ENCODE data around the gene COG7.

The COG7 gene

GRCh38 chr16:23499801-23500200 lies 46.8 kb upstream of the COG7 start:
- peaks cover 4% of the 10 kb centered on the region for H3K36me3 Mint-ChIP-seq (ENCODE audit: low read depth)
- H3K4me1 Mint-ChIP-seq = peaks cover 28% of the 10 kb centered on the region
- H3K9me3 Mint-ChIP-seq = no peaks in the 10 kb centered on the region
- no peaks in the 10 kb centered on the region for H3K27me3 Mint-ChIP-seq (ENCODE audit: low read depth)
- TF ChIP-seq, protein P1, sequence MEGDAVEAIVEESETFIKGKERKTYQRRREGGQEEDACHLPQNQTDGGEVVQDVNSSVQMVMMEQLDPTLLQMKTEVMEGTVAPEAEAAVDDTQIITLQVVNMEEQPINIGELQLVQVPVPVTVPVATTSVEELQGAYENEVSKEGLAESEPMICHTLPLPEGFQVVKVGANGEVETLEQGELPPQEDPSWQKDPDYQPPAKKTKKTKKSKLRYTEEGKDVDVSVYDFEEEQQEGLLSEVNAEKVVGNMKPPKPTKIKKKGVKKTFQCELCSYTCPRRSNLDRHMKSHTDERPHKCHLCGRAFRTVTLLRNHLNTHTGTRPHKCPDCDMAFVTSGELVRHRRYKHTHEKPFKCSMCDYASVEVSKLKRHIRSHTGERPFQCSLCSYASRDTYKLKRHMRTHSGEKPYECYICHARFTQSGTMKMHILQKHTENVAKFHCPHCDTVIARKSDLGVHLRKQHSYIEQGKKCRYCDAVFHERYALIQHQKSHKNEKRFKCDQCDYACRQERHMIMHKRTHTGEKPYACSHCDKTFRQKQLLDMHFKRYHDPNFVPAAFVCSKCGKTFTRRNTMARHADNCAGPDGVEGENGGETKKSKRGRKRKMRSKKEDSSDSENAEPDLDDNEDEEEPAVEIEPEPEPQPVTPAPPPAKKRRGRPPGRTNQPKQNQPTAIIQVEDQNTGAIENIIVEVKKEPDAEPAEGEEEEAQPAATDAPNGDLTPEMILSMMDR (IDR thresholded peaks at IDR 0.05; ENCODE audit: unreplicated experiment in 3 of 3) = no peak
- H3K27ac Mint-ChIP-seq = no peak overlapping the region
- no peak overlapping the region for H3K4me3 Mint-ChIP-seq

- TF ChIP-seq, protein P1 (IDR thresholded peaks at IDR 0.05; ENCODE audit: unreplicated experiment in 3 of 3) = no peak
- Mint-ChIP-seq H3K4me3 (no peak overlapping the region), H3K4me1 (peaks cover 20% of the 10 kb centered on the region)
These were observed 45.9 kb upstream of the COG7 start for GRCh38 chr16:23498863-23499262.

DNA sequence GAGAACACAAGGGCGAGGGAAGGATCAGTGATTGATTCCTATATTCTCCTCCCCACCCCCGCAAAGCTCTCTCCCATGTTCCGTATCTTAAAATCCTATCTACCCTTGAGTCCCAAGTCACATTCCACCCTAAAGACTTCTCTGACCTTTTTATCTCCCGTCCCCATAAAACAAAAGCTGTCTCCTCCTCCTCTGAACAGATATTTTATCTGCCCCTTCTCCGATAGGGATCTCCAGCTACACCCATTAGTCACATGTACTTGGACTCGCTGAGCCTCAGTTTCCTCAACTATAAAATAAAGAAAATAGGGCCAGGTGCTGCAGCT lies 44.5 kb upstream of the COG7 start:
- Mint-ChIP-seq H3K4me1 (peaks cover 14% of the 10 kb centered on the region), H3K27ac (peak overlapping the region; percentile 14 to 64 (median 56)), H3K9me3 (no peaks in the 10 kb centered on the region), H3K4me3 (no peak overlapping the region), H3K27me3 (ENCODE audit: low read depth) (no peaks in the 10 kb centered on the region), H3K36me3 (ENCODE audit: low read depth) (peaks cover 15% of the 10 kb centered on the region)
- TF ChIP-seq, protein P1 (IDR thresholded peaks at IDR 0.05; ENCODE audit: unreplicated experiment in 3 of 3) = no peak

More at GRCh38 chr16:23498863-23499262, 45.9 kb upstream of the COG7 start:
- Mint-ChIP-seq H3K9me3 (no peaks in the 10 kb centered on the region), H3K27me3 (ENCODE audit: low read depth) (no peaks in the 10 kb centered on the region), H3K36me3 (ENCODE audit: low read depth) (peaks cover 7% of the 10 kb centered on the region), H3K27ac (peak overlapping the region in 1 of 3 experiments; percentile 28)

DNA sequence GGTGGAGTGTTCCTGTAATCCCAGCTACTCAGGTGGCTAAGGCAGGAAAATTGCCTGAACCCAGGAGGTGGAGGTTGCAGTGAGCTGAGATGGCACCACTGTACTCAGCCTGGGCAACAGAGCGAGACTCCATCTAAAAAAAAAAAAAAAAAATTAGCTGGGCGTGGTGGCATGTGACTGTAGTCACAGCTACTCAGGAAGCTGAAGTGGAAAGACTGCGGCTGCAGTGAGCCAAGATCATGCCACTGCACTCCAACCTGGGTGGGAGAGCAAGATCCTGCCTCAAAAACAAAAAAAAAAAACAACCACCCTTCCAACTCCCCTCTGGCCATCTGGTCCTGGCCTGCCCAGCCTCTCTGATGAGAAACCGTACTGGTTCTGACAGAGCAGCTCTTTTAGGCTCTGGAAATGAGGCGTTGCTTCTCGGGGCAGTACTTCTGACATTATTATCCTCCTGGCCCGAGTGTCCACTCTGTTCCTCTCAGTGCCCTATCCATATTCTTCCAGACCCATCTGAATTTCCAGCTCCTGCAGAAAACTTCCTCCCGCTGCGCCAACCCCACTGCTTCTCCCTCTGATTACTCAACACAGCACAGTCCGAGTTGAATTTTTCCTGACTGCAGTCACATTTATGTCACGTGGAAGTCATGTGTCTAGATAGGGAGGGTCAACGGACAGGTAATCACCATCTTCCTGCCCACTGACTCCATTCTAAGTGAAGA lies 44.0 kb upstream of the COG7 start:
- H3K27me3 Mint-ChIP-seq (ENCODE audit: low read depth) = no peaks in the 10 kb centered on the region
- TF ChIP-seq, protein P1 (IDR thresholded peaks at IDR 0.05; ENCODE audit: unreplicated experiment in 3 of 3) = no peak
- peaks cover 20% of the 10 kb centered on the region for H3K36me3 Mint-ChIP-seq (ENCODE audit: low read depth)

DNA sequence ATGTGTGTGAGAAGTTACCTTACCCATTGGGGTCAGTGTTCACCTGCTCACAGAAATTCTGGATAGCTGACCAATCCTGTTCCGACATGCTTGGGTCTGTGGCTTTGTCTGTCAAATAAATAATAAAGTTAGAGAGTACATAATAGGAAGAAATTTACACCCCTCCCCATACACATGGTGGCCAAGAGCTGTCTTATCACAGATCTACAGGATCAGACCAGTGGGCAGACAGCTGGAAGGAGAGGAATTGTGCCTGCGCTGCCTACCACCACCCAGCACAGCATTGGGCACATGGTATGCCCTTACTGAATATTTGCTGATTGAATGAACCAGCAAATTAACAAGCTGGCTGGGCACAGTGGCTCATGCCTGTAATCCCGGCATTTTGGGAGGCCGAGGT lies 42.7 kb upstream of the COG7 start:
- no peak overlapping the region for H3K4me3 Mint-ChIP-seq
- H3K4me1 Mint-ChIP-seq = peaks cover 11% of the 10 kb centered on the region
- H3K9me3 Mint-ChIP-seq = no peaks in the 10 kb centered on the region

More for the DNA sequence above, 44.0 kb upstream of the COG7 start:
- peaks cover 13% of the 10 kb centered on the region for H3K4me1 Mint-ChIP-seq
- peak overlapping the region; percentile 14 to 64 (median 56) for H3K27ac Mint-ChIP-seq
- no peak overlapping the region for H3K4me3 Mint-ChIP-seq
- H3K9me3 Mint-ChIP-seq = no peaks in the 10 kb centered on the region

More for the DNA sequence above, 42.7 kb upstream of the COG7 start:
- Mint-ChIP-seq H3K36me3 (ENCODE audit: low read depth) (peaks cover 32% of the 10 kb centered on the region), H3K27ac (no peak overlapping the region), H3K27me3 (ENCODE audit: low read depth) (no peaks in the 10 kb centered on the region)
- TF ChIP-seq, protein P1 (IDR thresholded peaks at IDR 0.05; ENCODE audit: unreplicated experiment in 3 of 3) = no peak
